ENCODE data around the gene NACA2.
"Not testable (repeated sequence)": the region's sequence is repeated elsewhere in the genome, so short reads cannot be mapped to it uniquely, and the experiment has no call there.

Gene NACA2

DNA sequence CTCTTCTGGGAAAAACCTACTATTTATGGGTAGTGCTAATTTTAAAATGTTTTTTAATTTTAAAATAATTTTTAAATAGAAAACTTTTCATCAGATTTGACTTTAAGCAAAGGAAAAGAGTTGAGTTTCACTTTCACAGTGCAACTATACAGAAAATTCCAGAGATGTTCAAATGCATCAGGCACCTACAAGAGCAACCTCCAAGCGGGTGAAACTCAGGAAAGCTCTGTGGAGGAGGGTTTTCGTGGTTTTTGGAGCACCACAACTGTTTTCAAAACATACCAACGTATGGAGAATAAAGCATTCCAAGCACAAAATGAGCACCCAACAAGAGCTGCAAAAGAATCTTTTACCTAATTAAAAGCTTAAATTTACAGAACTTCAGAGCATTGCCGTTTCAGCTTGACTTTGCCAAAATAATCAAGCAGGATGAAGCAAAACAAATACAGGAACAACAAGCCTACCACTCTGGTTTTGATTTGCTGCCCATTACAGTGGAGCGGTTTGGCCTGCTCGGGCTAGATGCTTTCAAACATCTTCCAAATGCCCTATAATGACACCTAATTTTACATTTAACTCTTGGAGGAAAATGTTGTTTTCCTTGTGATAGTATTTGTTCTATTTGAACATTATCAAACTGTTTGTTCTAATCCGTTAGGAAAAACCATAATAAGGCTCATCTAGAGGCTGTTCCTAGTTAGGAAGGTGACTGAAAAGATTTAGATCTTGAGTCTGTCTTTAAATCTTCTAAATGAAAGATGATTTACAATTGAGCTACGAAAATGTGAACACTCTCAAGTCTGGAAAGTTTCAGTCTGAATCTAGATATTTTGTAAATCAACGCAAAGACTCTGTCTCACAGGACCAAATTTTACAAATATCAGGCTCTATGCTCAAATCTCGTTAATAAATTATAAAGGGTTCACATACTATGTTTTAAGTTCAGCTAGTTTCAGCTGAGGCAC, 34.5 kb downstream of the NACA2 start:
- in situ Hi-C loops (cut with HindIII; ENCODE audit: low sequenced_read_pairs), result no loop called here

DNA sequence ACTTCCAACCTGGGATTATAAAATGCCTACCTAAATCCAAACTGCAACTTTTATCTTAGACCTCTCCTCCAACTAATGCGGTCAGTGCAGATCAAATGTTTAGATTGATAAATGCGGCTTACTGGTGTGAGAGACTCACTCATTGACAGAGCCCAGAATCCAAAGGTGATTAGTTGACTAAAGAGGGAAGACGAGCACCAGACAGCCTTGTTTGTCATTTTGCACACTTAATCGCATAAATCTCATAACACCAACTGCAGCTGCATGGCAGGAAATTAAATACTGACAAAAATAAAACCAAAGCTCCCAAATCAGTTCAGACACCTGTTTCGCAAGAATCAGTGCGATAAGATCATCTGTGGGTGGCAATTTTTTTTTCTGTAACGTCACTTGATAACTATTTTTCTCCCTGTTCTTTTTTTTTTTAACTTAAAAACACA, 35.9 kb downstream of the NACA2 start:
- in situ Hi-C loops (cut with HindIII; ENCODE audit: low sequenced_read_pairs), result no loop called here

DNA sequence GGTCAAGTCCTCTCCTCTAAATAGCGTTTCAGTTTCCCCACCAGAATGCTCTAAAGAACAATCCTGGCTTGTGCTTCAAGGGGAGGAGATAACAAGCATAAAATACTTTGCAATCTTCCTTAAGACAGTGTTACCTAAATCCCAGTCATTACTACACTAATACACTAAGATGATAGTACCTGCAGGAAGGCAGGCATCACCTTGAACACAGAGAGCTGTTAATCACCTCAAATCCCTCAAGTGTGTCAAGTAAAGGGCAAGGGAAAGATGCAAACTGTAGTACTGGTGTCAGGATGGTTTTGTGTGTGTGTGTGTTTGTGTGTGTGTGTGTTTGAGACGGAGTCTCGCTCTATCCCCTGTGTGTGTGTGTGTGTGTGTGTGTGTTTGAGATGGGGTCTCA, 36.8 kb downstream of the NACA2 start:
- in situ Hi-C loops (cut with HindIII; ENCODE audit: low sequenced_read_pairs), result no loop called here

DNA sequence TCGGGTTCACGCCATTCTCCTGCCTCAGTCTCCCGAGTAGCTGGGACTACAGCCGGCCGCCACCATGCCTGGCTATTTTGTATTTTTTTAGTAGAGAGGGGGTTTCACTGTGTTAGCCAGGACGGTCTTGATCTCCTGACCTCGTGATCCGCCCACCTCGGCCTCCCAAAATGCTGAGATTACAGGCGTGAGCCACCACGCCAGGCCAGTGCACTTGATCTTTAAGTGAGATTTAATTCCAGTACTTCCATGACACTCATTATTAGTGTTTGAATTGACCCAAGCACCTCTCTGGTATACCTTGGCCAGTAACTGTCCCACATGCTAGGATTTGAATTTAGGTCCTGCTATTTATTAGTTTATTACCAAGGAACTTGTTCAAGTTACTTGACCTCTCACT, 38.5 kb downstream of the NACA2 start:
- in situ Hi-C loops (cut with HindIII; ENCODE audit: low sequenced_read_pairs), result not testable (repeated sequence)

DNA sequence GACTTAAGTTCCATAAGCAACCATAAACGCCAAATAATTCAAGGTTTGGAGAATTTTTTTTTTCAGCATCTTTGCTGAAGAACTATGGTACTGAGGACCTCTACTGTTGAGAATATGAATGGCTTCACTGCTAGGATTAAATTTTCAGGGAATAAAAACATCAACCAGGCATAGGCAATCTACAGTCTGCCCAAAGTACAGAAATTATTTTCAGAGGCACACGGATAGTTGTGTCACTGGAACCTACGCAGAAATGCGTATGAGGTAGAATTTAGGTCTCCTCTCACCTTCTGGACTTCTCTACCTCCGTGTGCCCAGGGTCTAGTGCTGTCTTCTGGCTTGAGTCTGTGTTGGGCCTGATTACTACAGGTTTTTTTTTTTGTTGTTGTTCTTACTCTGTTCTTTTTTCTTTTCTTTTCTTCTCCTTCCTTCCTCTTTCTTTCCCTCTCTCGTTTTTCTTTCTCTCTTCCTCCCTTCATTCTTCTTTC, 39.7 kb downstream of the NACA2 start:
- in situ Hi-C loops (cut with HindIII; ENCODE audit: low sequenced_read_pairs), result no loop called here

DNA sequence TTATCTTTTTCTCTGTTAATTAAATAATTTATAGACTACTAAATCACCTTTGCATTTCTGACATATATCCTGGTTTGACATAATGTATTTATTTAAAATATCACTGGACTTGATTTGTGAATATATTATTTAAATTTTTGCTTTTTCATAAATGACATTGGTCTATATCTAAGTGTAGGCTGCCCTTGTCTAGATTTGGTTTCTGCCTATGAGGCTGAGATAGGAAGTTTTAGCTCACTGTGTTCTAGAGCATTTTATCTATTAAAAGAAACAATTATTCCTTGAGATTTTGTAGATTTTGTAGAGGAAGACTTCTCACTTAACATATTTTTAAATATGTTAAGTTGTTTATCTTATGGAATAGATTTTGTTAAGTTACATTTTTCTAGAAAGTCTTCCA, 43.9 kb downstream of the NACA2 start:
- in situ Hi-C loops (cut with HindIII; ENCODE audit: low sequenced_read_pairs), result no loop called here

DNA sequence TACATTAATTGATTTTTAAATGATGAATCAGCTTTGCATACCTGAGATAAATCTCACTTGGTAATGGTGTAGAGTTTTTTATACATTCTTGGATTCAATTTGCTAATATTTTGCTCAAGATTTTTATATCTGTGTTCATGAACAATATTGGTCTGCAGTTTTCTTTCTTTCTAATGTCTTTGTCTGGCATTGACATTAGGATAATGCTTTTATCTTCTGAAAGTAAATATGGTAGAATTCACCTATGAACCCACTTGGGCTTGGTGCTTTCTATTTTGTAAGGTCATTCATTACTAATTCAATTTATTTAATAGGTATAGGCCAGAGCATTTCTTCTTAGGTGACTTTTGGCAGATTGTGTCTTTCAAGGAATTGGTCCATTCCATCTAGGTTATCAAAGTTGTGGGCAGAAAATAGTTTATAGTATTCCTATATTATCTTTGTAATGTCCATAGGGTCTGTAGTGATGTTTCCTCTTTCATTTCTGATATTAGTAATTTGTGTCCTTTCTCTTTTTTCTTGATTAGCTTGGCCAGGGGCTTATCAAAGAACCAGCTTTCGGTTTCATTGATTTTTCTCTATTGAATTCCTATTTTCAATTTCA, 45.6 kb downstream of the NACA2 start:
- in situ Hi-C loops (cut with HindIII; ENCODE audit: low sequenced_read_pairs), result no loop called here

DNA sequence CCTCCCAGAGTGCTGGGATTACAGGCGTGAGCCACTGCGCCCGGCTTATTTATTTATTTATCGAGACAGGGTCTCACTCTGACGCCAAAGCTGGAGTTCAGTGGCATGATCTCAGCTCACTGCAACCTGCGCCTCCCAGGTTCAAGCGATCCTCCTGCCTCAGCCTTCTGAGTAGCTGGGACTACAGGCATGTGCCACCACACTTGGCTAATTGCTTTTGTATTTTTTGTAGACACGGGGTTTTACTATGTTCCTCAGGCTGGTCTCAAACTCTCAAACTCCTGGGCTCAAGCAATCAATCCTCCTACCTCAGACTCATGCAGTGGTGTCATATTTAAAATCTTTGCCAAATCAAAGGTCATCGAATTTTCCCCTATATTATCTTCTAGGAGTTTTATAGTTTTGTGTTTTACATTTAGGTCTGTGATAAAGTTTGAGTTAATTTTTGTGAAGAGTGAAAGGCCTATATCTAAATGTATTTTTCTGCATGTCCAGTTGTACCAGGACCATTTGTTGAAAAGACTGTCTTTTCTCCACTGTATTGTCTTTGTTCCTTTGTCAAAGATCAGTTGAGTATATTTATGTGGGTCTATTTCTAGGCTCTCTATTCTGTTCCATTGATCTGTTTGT, 47.1 kb downstream of the NACA2 start:
- in situ Hi-C loops (cut with HindIII; ENCODE audit: low sequenced_read_pairs), result no loop called here

DNA sequence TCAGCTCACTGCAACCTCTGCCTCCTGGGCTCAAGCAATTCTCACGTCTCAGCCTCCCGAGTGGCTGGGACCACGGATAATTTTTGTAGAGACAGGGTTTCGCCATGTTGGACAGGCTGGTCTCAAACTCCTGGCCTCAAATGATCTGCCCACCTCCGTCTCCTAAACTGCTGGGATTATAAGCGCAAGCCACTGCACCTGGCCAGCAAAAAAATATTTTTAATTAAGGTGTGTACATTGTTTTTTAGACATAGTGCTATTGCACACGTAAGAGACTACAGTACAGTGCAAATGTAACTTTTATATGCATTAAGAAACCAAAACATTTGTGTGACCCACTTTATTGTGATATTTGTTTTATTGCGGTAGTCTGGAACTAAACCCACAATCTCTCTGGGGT, 49.0 kb downstream of the NACA2 start:
- in situ Hi-C loops (cut with HindIII; ENCODE audit: low sequenced_read_pairs), result no loop called here

DNA sequence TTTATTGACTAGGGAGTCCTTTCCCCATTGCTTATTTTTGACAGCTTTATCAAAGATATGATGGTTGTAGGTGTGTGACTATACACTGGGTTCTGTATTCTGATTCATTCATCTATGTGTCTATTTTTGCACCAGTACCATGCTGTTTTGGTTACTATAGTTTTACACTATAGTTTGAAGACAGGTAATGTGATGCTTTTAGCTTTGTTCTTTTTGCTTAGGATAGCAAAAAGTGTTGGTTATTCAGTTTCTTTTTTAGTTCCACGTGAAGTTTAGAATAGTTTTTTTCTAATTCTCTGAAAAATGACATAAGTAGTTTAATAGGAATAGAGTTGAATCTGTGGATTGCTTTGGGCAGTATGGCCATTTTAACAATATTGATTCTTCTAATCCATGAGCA, 50.1 kb downstream of the NACA2 start:
- in situ Hi-C loops (cut with HindIII; ENCODE audit: low sequenced_read_pairs), result no loop called here

Data from DLD1 (cell line).